ENCODE measurements around the gene ADAMTS17. TPM values are rescaled to one million over a fixed set of nuclear protein-coding genes. Genes with fewer than 3 reads are reported as not detected.

ADAMTS17 gene
- total and polyA plus RNA-seq, 4 donors = 0.28 to 46.9 (median 9.1) TPM

- TF ChIP-seq SP1 (IDR thresholded peaks at IDR 0.05) = no peak
- no peak for TF ChIP-seq TAF1 (conservative IDR thresholded peaks at IDR 0.05)
- no peak for TF ChIP-seq ATF3 (IDR thresholded peaks at IDR 0.05)
- TF ChIP-seq FOXA1 (IDR thresholded peaks at IDR 0.05) = no peak
- TF ChIP-seq HNF4G (IDR thresholded peaks at IDR 0.05) = no peak
Observed at GRCh38 chr15:100340721-100341238, 995 bp downstream of the ADAMTS17 start (continued).

GRCh38 chr15:100339999-100340398 lies 1.8 kb downstream of the ADAMTS17 start:
- no peak for TF ChIP-seq FOXA2 (IDR thresholded peaks at IDR 0.05)
- no peak for TF ChIP-seq YY1 (IDR thresholded peaks at IDR 0.05)
- no peak for TF ChIP-seq HNF4A (conservative IDR thresholded peaks at IDR 0.05)
- no peak for TF ChIP-seq CTCF (IDR thresholded peaks at IDR 0.05; ENCODE audit: low read depth, low read length, missing input control)
- TF ChIP-seq TAF1 (conservative IDR thresholded peaks at IDR 0.05) = no peak
- no peak for TF ChIP-seq MAX (IDR thresholded peaks at IDR 0.05)
- TF ChIP-seq RAD21 (IDR thresholded peaks at IDR 0.05) = no peak
- TF ChIP-seq EGR1 (IDR thresholded peaks at IDR 0.05; ENCODE audit: low read depth in 2 of 2) = no peak
- TF ChIP-seq ZBTB33 (IDR thresholded peaks at IDR 0.05) = no peak
- TF ChIP-seq ATF3 (IDR thresholded peaks at IDR 0.05) = no peak
- no peak for TF ChIP-seq REST (IDR thresholded peaks at IDR 0.05)
- TF ChIP-seq FOXA1 (IDR thresholded peaks at IDR 0.05) = no peak
- Histone ChIP-seq H3K4me1 (ENCODE audit: control insufficient read depth in 4 of 4, insufficient read depth in 4 of 4, low read length in 3 of 4) (peaks cover 4 to 21% (median 12%) of the 10 kb centered on the region in 4 donors), H3K27me3 (ENCODE audit: control insufficient read depth in 4 of 4, insufficient read depth in 4 of 4, low read length in 3 of 4) (no peaks in the 10 kb centered on the region), H3K9me3 (ENCODE audit: control insufficient read depth in 4 of 4, low read length in 3 of 4) (no peaks in the 10 kb centered on the region), H3K9ac (ENCODE audit: low read depth in 1 of 2, low read length in 2 of 2) (no peak overlapping the region), H3K27ac (ENCODE audit: low read depth in 1 of 2, low read length in 2 of 2) (no peak overlapping the region), H3K36me3 (ENCODE audit: control insufficient read depth in 4 of 4, insufficient read depth in 3 of 4, low read depth in 1 of 4, low read length in 3 of 4) (no peaks in the 10 kb centered on the region), H3K4me3 (ENCODE audit: low read depth in 1 of 3, low read length in 3 of 3) (no peak overlapping the region)
- DNase-seq (ENCODE audit: low spot score) = no peak
- 94% methylated on average over 12 of the region's 12 CpGs for WGBS
